ENCODE results near the gene KY. TPM values are rescaled to one million over a fixed set of nuclear protein-coding genes. Genes with fewer than 3 reads are reported as not detected.

The KY gene
- total RNA-seq, 2 donors from 2014 or later, result not detected

DNA sequence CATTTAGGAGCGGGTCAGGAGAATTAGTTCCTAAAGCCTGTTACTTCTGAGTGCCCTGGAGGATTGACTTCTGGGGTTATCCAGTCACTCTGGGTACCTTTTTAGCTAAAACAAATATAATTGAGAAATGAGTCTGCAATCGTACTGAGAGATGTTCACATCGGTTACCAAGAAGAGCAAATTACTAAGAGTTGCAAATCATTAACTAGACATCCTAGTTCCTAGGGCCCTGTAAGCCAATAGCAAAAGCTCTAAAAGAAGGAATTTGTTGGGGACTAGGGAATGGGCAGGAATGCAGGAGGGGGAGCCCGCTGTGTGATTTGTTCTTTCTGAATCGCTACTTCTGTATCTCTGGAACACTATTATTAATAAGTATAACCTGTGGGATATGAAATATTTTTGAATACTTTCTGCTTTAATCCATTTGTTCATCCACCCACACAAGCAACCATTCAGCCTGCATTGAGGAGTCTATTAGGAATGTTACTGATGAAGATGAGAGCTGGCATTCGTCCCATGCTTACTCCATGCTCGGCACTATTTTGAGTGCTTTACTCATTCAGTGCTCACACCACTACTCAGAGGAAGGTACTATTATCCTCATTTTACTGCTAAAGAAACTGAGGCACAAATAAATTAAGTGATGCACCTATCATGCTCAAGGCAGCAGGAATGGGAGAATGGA lies 31.5 kb upstream of the KY start:
- ATAC-seq (no peak), DNase-seq (ENCODE audit: low spot score) (no peak)
- Mint-ChIP-seq H3K4me3 (no peak overlapping the region), H3K36me3 (no peaks in the 10 kb centered on the region), H3K4me1 (ENCODE audit: low read depth in 2 of 2) (no peaks in the 10 kb centered on the region), H3K27me3 (peaks cover 6 to 13% of the 10 kb centered on the region in 2 donors), H3K27ac (no peak overlapping the region), H3K9me3 (no peaks in the 10 kb centered on the region)

DNA sequence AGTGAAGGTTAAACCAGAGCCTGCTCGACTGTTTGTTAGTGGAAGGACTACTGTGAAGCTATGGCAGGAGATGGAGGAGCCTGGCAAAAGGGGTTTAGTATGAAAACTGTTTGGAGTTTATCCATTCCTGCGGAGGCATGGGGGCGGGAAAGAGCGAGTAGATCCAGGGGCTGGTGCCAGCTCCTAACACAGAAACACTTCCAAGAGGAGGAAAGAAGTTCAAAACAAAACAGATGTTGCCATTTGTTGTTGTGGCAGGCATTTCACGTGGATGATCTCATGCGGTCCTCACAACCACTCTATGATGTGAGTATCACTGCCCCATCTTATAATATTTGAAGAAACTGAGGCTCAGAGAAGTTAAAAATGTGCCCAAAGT lies 30.7 kb upstream of the KY start:
- Mint-ChIP-seq H3K36me3 (no peaks in the 10 kb centered on the region), H3K4me1 (ENCODE audit: low read depth in 2 of 2) (no peaks in the 10 kb centered on the region), H3K27me3 (peaks cover 6 to 15% of the 10 kb centered on the region in 2 donors), H3K9me3 (no peaks in the 10 kb centered on the region), H3K27ac (no peak overlapping the region), H3K4me3 (no peak overlapping the region)
- DNase-seq (ENCODE audit: low spot score) (no peak), ATAC-seq (no peak)

DNA sequence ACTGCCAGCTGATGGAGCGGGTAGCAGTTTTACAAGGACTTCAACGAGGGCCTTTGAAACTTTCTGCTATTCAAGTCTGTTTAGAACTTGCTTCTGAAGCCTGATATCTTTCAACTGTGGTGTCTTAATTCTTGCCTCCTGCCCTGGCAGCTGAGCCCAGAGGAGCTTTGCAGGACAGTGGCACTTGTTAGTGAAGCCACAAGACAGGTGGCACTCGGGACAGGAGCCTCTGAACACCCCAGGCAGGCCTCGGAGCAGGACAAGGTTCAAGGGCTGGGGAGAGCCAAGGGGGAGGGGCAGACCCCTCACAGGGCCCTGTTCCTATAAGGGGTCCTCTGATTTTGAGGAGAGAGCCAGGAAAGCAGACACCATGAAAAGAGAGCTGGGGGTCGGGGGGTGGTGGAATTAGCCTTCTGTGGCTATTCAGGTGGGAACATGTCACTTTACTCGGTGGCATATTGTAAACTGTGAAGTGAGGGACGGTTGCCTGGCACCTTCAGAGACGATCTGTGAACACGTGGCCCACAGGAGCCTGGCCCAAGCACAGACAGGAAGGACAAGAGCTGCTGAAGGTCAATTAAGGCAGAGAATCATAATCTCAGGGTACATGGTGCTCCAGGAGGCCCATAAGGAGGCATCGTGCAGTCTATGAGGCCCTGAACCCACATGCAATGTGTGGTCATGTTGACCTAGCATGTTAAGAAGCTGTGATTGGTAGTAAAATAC lies 30.1 kb upstream of the KY start:
- no peak for ATAC-seq
- H3K9me3 Mint-ChIP-seq, result peaks cover 4% of the 10 kb centered on the region
- no peaks in the 10 kb centered on the region for H3K36me3 Mint-ChIP-seq
- no peak overlapping the region for H3K4me3 Mint-ChIP-seq
- no peak for DNase-seq (ENCODE audit: low spot score)
- no peak overlapping the region for H3K27ac Mint-ChIP-seq
- H3K4me1 Mint-ChIP-seq (ENCODE audit: low read depth in 2 of 2), result no peaks in the 10 kb centered on the region
- peaks cover 10 to 15% of the 10 kb centered on the region in 2 donors for H3K27me3 Mint-ChIP-seq

DNA sequence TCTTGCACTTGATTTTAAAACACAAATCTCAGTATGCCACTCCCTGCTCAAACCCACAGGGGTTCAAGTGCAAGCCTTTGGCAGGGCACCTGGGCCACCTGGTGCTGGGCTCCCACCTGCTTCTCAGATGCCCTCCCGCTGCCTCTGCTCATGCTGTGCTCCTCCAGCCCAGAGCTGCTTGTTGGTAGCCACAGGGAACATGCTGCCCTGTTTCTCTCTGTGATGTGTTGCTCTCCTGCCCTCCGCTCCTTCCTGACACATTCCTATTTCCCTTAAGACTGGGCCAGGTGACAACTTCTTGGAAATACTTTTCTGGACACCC lies 27.1 kb upstream of the KY start:
- Mint-ChIP-seq H3K4me1 (ENCODE audit: low read depth in 2 of 2) (no peaks in the 10 kb centered on the region), H3K27me3 (peaks cover 19 to 26% of the 10 kb centered on the region in 2 donors), H3K27ac (no peak overlapping the region), H3K4me3 (no peak overlapping the region), H3K9me3 (peaks cover 15% of the 10 kb centered on the region), H3K36me3 (peaks cover 7% of the 10 kb centered on the region)
- ATAC-seq (peak in 1 of 2 donors; percentile 3), DNase-seq (ENCODE audit: low spot score) (no peak)

DNA sequence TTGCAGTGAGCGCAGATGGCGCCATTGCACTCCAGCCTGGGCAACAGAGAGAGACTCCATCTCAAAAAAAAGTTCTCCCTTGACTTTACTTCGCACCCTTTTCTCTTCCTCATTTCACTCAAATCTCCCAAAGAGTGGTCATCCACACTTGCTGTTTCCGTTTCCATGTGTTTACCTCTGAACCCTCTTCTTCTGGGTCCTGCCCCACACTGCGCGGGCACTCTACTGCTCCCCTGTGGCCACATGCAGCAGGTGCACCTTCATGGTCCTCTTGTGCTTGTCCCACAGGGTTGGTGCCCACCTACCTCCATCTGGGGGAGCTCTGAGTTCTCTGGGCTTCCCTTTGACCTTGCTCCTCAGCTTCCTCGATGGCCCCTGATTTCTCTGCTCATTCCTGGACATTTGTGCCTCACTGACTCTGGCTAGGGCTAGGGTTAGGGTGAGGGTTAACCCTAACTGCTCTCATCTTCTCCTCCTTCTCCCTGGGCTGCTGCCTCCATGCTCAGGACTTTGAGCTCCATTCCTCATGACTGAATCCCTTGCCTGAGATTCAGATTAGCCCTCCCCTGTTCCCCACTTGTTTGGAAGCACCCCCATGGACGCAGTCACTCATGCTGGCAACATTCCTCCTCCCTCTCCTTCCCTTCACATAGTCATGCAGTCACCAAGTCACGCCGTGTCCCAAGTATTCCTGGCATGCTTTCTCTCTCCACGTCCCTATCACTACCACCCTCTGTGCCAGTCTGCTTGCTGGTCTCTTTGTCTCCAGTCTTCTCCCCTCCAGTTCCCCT lies 26.6 kb upstream of the KY start:
- peak; percentile 33 to 50 for ATAC-seq
- Mint-ChIP-seq H3K36me3 (peaks cover 7% of the 10 kb centered on the region), H3K27ac (no peak overlapping the region), H3K27me3 (peaks cover 19 to 31% of the 10 kb centered on the region in 2 donors), H3K4me3 (no peak overlapping the region), H3K4me1 (ENCODE audit: low read depth in 2 of 2) (no peaks in the 10 kb centered on the region), H3K9me3 (peaks cover 18% of the 10 kb centered on the region)
- no peak for DNase-seq (ENCODE audit: low spot score)

DNA sequence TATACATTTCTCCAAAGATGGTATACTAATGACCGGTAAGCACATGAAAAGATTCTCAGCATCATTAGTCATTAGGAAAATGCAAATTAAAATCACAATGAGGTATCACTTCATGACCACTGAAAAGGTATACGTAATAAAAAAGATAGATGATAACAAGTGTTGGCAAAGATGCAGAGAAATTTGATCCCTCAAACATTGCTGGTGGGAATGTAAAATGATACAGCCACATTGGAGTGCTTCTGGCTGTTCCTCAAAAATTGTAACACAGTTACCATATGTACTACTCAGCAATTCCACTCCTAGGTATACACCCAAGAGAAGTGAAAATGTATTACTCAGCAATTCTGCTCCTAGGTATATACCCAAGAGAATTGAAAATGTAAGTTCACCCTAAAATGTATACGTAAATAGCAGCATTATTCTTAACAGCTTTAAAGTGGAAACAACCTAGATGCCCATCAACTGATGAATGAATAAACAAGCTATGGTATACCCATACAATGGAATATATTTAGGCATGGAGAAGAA lies 25.0 kb upstream of the KY start:
- no peaks in the 10 kb centered on the region for H3K4me1 Mint-ChIP-seq (ENCODE audit: low read depth in 2 of 2)

DNA sequence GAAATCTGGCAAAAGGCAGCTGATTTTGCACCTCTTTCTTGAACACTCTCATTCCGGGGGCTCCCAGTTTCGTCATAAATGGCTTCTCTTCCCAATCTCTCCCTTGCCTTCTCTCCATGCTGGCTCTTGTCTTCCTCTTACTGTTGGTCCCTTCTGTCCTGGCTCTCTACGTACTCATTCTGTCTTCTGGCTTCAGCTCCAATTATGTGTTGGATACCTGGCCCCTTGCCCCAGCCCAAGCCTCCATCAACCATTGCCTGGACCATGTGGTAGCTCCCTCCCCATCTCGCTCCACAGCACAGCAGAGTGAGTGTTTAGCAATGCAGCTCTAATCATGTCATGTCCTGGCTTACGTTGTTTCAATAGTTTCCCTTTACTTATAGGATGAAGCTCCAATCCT lies 21.7 kb upstream of the KY start:
- ATAC-seq, result no peak
- Mint-ChIP-seq H3K27me3 (peaks cover 16 to 21% of the 10 kb centered on the region in 2 donors), H3K4me1 (ENCODE audit: low read depth in 2 of 2) (no peaks in the 10 kb centered on the region), H3K4me3 (no peak overlapping the region), H3K36me3 (peaks cover 7% of the 10 kb centered on the region), H3K27ac (no peak overlapping the region), H3K9me3 (peaks cover 18% of the 10 kb centered on the region)
- no peak for DNase-seq (ENCODE audit: low spot score)

More for the DNA sequence above, 25.0 kb upstream of the KY start:
- Mint-ChIP-seq H3K4me3 (no peak overlapping the region), H3K27ac (no peak overlapping the region), H3K36me3 (peaks cover 7% of the 10 kb centered on the region), H3K27me3 (peaks cover 17 to 32% of the 10 kb centered on the region in 2 donors), H3K9me3 (peaks cover 18% of the 10 kb centered on the region)
- DNase-seq (ENCODE audit: low spot score), result no peak
- ATAC-seq, result no peak

DNA sequence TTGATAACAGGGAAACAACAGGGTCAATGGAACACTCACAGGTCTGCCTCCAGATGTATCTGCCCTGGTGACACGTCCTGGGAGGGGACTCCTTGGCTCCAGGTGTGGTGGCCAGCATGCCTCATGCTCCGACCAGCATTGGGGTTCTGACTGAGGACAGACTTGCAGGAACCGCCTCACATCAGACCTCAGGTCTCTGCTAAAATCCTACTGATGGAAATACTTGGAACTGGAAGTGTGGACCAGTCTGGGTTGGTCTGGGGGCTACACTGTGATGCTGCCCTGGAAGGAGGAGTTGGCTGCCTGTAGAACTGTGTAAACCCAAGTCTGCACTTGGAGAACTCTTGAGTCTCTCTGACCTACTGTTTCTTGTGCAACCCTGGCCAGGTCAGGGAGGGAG lies 17.1 kb upstream of the KY start:
- ATAC-seq (no peak), DNase-seq (ENCODE audit: low spot score) (no peak)
- Mint-ChIP-seq H3K27ac (no peak overlapping the region), H3K9me3 (peaks cover 3% of the 10 kb centered on the region), H3K4me1 (ENCODE audit: low read depth in 2 of 2) (no peaks in the 10 kb centered on the region), H3K4me3 (no peak overlapping the region), H3K36me3 (no peaks in the 10 kb centered on the region), H3K27me3 (peaks cover 6 to 15% of the 10 kb centered on the region in 2 donors)

DNA sequence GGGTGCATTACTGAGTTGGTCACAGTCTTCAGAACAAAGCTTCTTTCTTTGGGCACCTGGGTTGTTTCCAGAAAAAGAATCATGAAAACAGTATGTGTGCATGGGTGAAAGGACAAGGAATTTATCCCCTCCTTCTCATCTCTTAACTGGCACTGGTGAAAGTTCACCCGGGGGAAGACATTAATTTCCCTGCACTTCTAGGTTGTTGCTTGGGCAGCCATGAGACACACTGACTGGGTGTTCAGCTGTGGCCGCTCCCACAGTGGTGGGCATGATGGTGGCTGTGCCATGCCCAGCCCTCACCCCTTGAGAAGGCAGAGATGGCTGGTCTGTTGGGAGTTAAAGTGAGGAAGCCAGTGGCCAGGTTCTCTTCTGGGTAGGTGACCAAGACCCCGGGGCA lies 16.6 kb upstream of the KY start:
- ATAC-seq, result peak in 1 of 2 donors; percentile 4

DNA sequence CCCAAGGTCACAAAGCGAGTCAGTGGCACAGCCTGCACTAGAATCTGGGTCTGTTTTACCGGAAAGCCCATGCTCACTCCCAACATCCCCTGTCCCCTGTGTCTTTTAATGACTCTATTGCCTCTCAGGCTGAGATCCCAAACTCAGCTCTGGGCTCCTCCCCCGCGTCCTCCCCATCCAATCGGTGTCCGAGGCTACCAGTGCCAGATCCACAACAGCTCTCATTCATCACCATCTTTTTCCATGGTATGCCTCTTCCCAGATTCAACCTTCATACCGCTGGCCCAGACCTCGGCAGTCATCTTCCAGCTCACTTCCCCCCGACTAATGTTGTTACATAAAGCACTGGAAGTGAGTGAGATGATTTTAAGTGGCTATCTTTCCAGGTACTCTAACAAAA lies 16.1 kb upstream of the KY start:
- DNase-seq (ENCODE audit: low spot score), result no peak
- no peaks in the 10 kb centered on the region for H3K36me3 Mint-ChIP-seq
- ATAC-seq, result no peak
- no peaks in the 10 kb centered on the region for H3K4me1 Mint-ChIP-seq (ENCODE audit: low read depth in 2 of 2)
- H3K9me3 Mint-ChIP-seq, result no peaks in the 10 kb centered on the region
- H3K27me3 Mint-ChIP-seq, result peaks cover 6 to 9% of the 10 kb centered on the region in 2 donors
- no peak overlapping the region for H3K4me3 Mint-ChIP-seq
- no peak overlapping the region for H3K27ac Mint-ChIP-seq

More for the DNA sequence above, 16.6 kb upstream of the KY start:
- no peaks in the 10 kb centered on the region for H3K36me3 Mint-ChIP-seq
- H3K9me3 Mint-ChIP-seq, result no peaks in the 10 kb centered on the region
- H3K27ac Mint-ChIP-seq, result no peak overlapping the region
- DNase-seq (ENCODE audit: low spot score), result no peak
- no peaks in the 10 kb centered on the region for H3K4me1 Mint-ChIP-seq (ENCODE audit: low read depth in 2 of 2)
- no peak overlapping the region for H3K4me3 Mint-ChIP-seq
- peaks cover 6 to 10% of the 10 kb centered on the region in 2 donors for H3K27me3 Mint-ChIP-seq

DNA sequence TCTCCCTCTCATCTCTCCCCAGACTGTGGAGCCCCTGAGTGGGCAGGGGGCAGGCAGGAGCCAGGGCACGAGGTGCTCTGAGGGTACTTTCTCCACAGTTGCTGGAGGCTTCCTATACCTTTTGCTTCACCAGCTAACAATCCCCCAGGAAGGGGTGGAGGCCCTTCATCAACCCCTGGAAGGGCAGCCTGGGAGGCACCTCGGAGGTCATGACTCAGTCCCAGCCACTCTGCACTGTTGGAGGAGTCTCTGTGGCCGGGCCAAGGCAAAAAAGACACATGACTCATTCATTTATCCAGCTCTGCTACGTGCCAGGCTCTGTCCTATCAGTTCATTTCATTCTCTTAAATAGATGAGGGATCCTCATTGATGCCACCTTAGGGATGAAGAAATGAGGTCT lies 15.6 kb upstream of the KY start:
- Mint-ChIP-seq H3K36me3 (no peaks in the 10 kb centered on the region), H3K27me3 (peaks cover 6 to 11% of the 10 kb centered on the region in 2 donors), H3K9me3 (no peaks in the 10 kb centered on the region), H3K27ac (no peak overlapping the region), H3K4me3 (no peak overlapping the region), H3K4me1 (ENCODE audit: low read depth in 2 of 2) (no peaks in the 10 kb centered on the region)
- no peak for ATAC-seq
- no peak for DNase-seq (ENCODE audit: low spot score)

DNA sequence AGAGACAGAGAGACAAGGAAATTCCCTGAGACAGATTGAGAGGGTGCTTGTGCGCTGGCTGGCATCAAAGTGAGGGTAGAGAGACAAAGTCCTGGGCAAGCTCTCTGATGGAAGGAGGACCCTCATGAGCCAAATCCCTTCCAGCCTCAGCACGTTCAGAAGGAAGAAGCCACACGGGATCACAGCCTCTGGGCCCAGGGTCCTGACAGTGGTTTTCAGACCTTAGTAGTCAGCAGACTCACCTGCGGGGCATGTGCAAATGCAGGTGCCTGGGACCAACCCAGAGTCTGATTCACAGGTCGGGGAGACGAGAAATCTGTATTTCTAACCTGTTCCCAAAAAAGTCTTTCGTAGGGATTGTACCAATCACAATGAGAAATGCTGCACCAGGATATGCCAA lies 15.2 kb upstream of the KY start:
- peaks cover 6 to 16% of the 10 kb centered on the region in 2 donors for H3K27me3 Mint-ChIP-seq
- H3K36me3 Mint-ChIP-seq, result no peaks in the 10 kb centered on the region
- ATAC-seq (no peak), DNase-seq (ENCODE audit: low spot score) (no peak)
- no peaks in the 10 kb centered on the region for H3K4me1 Mint-ChIP-seq (ENCODE audit: low read depth in 2 of 2)
- H3K4me3 Mint-ChIP-seq, result no peak overlapping the region
- H3K9me3 Mint-ChIP-seq, result no peaks in the 10 kb centered on the region
- no peak overlapping the region for H3K27ac Mint-ChIP-seq

DNA sequence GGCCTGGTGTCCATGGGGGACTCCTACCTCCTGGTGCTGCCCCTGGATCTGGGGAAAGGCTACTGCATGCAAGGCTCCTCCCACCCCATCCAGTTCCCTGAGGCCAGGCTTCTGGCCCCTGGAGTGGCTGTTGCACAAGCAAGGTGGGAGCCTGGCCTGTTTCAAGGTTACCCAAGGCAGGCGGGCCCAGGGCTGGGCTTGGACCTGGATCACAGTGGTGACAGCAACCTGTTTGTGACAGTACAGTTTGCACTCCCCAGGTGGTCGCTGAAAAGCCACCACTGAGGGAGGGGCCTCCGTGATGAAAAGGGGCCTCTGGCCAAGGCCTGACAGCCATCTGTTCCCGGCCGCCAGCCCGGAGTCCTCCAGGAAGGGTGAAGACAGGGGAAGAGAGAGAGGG lies 14.4 kb upstream of the KY start:
- H3K27me3 Mint-ChIP-seq, result peaks cover 6 to 20% of the 10 kb centered on the region in 2 donors
- H3K4me1 Mint-ChIP-seq (ENCODE audit: low read depth in 2 of 2), result no peaks in the 10 kb centered on the region
- no peak overlapping the region for H3K27ac Mint-ChIP-seq
- H3K9me3 Mint-ChIP-seq, result no peaks in the 10 kb centered on the region
- H3K4me3 Mint-ChIP-seq, result no peak overlapping the region
- H3K36me3 Mint-ChIP-seq, result no peaks in the 10 kb centered on the region
- no peak for ATAC-seq
- no peak for DNase-seq (ENCODE audit: low spot score)
